K562 (cell line): ENCODE data around the gene TBC1D5. TPM values are rescaled to one million over a fixed set of nuclear protein-coding genes. Genes with fewer than 3 reads are reported as not detected.

Experiments
- ATAC-seq: fragments of 200-7000 bp; cut with Tn5 transposase; 3 replicates; pipeline ENCODE4 v1.9.1; 2020; ENCODE audit warnings: moderate library complexity
- BruUV-seq: library from RNA; stranded (reverse); fragments of 400-500 nt; replicated peaks from 2 replicates; lab custom pipeline; 2021; lab: Mats Ljungman, UMichigan
- CTCF ChIA-PET: fragments of 300-600 bp; formaldehyde crosslinking; extraction: SDS; loops from one replicate; lab custom pipeline; 2021; ENCODE audit warnings: low intra/inter-chr PET ratio; lab: Yijun Ruan, JAX
- POLR2A ChIA-PET: fragments of 300-600, 350-650 bp; sonication (Branson Sonifier 250); formaldehyde crosslinking; extraction: SDS; loops from one replicate; lab custom pipeline; 2021; ENCODE audit warnings: antibody characterized with exemption, inconsistent platforms; lab: Yijun Ruan, JAX
- DNase-seq, 4 experiments: peaks; one replicate each; pipeline versions ENCODE4 v3.0.0 to v3.0.0-alpha.2; 2011 to 2018; ENCODE audit warnings: low spot score in 3 of 4, mixed read lengths in 3 of 4; ENCODE audit errors: extremely low read depth in 1 of 4
- FAIRE-seq: peaks from 2 replicates; lab custom pipeline; 2011; peaks lifted over from hg19 to GRCh38; lab: Jason Lieb, UNC
- H2AFZ ChIP-seq: 2 replicates; pipeline ENCODE4 v1.6.0; 2011; ENCODE audit warnings: low read depth, low read length, control low read depth, inconsistent platforms
- H3K27ac ChIP-seq: fragments of 200-600 bp; 3 replicates; pipeline ENCODE4 v1.8.0; 2011; ENCODE audit warnings: low read depth, mild to moderate bottlenecking, control low read depth, inconsistent platforms, low read length, moderate library complexity, mixed read lengths; ENCODE audit errors: extremely low read depth
- H3K27me3 ChIP-seq, 2 experiments: fragments of 300-600 bp in 1 of 2; 2 replicates in 1 of 2; 3 replicates in 1 of 2; pipeline versions ENCODE4 v1.6.0 to v1.8.0; 2011; ENCODE audit warnings: inconsistent platforms in 2 of 2, low read length in 2 of 2, mild to moderate bottlenecking in 1 of 2, mixed read lengths in 1 of 2, moderate library complexity in 1 of 2; ENCODE audit not compliant: control insufficient read depth in 2 of 2, insufficient read depth in 2 of 2
- H3K36me3 ChIP-seq: fragments of 300-600 bp; 3 replicates; pipeline ENCODE4 v1.8.0; 2011; ENCODE audit warnings: mild to moderate bottlenecking, low read length, inconsistent platforms; ENCODE audit not compliant: control insufficient read depth, insufficient read depth
- H3K4me1 ChIP-seq, 2 experiments: fragments of 200-600 bp in 1 of 2; replicated peaks in 1 of 2; 2 replicates in 1 of 2; 3 replicates in 1 of 2; pipeline versions ENCODE4 v1.5.1 to v1.8.0; 2011; ENCODE audit warnings: inconsistent platforms in 2 of 2, low read length in 2 of 2, mild to moderate bottlenecking in 1 of 2, mixed read lengths in 1 of 2, moderate library complexity in 1 of 2; ENCODE audit not compliant: control insufficient read depth in 2 of 2, insufficient read depth in 2 of 2
- H3K4me2 ChIP-seq: 2 replicates; pipeline ENCODE4 v1.6.1; 2011; ENCODE audit warnings: low read length, control low read depth, inconsistent platforms, mixed read lengths; ENCODE audit not compliant: insufficient read depth
- H3K4me3 ChIP-seq: fragments of 200-600 bp; sonication (generic), shearing (Covaris generic); 2 replicates; pipeline ENCODE4 v1.5.1; 2016; ENCODE audit warnings: control low read depth, inconsistent platforms
- H3K79me2 ChIP-seq: fragments of 200-600 bp; 3 replicates; pipeline ENCODE4 v1.8.0; 2011; ENCODE audit warnings: low read length, inconsistent platforms; ENCODE audit not compliant: control insufficient read depth, insufficient read depth
- H3K9ac ChIP-seq, 2 experiments: 2 replicates each; pipeline versions ENCODE4 v1.6.0 to v1.6.1; 2011; ENCODE audit warnings: low read depth in 2 of 2, low read length in 2 of 2, control low read depth in 1 of 2, inconsistent platforms in 1 of 2, mild to moderate bottlenecking in 1 of 2, mixed read lengths in 1 of 2; ENCODE audit not compliant: insufficient read depth in 1 of 2
- H3K9me1 ChIP-seq: one replicate; pipeline ENCODE4 v1.6.0; 2011; ENCODE audit warnings: inconsistent platforms, mild to moderate bottlenecking, low read length, moderate library complexity; ENCODE audit not compliant: control insufficient read depth, insufficient read depth
- H3K9me3 ChIP-seq: replicated peaks from 2 replicates; pipeline ENCODE4 v1.5.1; 2011; ENCODE audit warnings: low read depth, low read length, inconsistent platforms; ENCODE audit not compliant: control insufficient read depth, insufficient read depth
- H4K20me1 ChIP-seq: replicated peaks from 2 replicates; pipeline ENCODE4 v1.6.1; 2011; ENCODE audit warnings: low read length, inconsistent platforms, mixed read lengths; ENCODE audit not compliant: control insufficient read depth, insufficient read depth
- ADNP ChIP-seq: fragments of 200-800 bp; sonication (Bioruptor generic); IDR thresholded peaks from 2 replicates; pipeline ENCODE4 v1.6.1; 2016; ENCODE audit warnings: missing genetic modification characterization, missing compliant biosample characterization
- ATF6 ChIP-seq: sonication (generic); formaldehyde crosslinking; IDR thresholded peaks from 2 replicates; pipeline ENCODE4 v1.4.0; 2020; ENCODE audit warnings: mild to moderate bottlenecking, missing genetic modification reagents
- BRD4 ChIP-seq: fragments of 200-600 bp; sonication (generic); IDR thresholded peaks from 2 replicates; pipeline ENCODE4 v1.6.1; 2017; ENCODE audit warnings: inconsistent platforms
- DPF2 ChIP-seq: fragments of 450-650 bp; IDR thresholded peaks from 2 replicates; pipeline ENCODE4 v1.6.1; 2016
- E2F3 ChIP-seq: fragments of 250-450 bp; sonication (Bioruptor Pico); IDR thresholded peaks from 2 replicates; pipeline ENCODE4 v1.4.0; 2020; ENCODE audit warnings: mild to moderate bottlenecking
- ESRRB ChIP-seq: fragments of 250-450 bp; sonication (Bioruptor Pico); IDR thresholded peaks from 2 replicates; pipeline ENCODE4 v1.5.0; 2020; ENCODE audit warnings: mild to moderate bottlenecking, moderate library complexity, borderline replicate concordance
- KDM5B ChIP-seq: fragments of 200-600 bp; sonication (generic); IDR thresholded peaks from 2 replicates; pipeline ENCODE4 v1.6.1; 2012; ENCODE audit warnings: low read depth, mild to moderate bottlenecking, moderate library complexity, low read length, control low read depth, inconsistent platforms; ENCODE audit not compliant: insufficient replicate concordance
- MYNN ChIP-seq, 2 experiments: sonication (generic); formaldehyde crosslinking in 1 of 2; IDR thresholded peaks; 2 replicates each; pipeline versions ENCODE4 v1.5.0 to v1.6.1; 2016 to 2020; ENCODE audit warnings: antibody characterized with exemption in 1 of 2, missing genetic modification reagents in 1 of 2
- ZBTB49 ChIP-seq: sonication (generic); formaldehyde crosslinking; IDR thresholded peaks from 2 replicates; pipeline ENCODE4 v1.8.0; 2022; ENCODE audit warnings: missing genetic modification reagents, mild to moderate bottlenecking, borderline replicate concordance
- ZNF146 ChIP-seq: IDR thresholded peaks from one replicate; pipeline ENCODE4 v1.6.1; 2018; ENCODE audit warnings: missing compliant biosample characterization; ENCODE audit not compliant: unreplicated experiment
- ZNF217 ChIP-seq: sonication (generic); formaldehyde crosslinking; IDR thresholded peaks from 2 replicates; pipeline ENCODE4 v1.8.0; 2022; ENCODE audit warnings: mild to moderate bottlenecking, missing genetic modification reagents
- ZNF224 ChIP-seq: sonication (generic); formaldehyde crosslinking; IDR thresholded peaks from 2 replicates; pipeline ENCODE4 v1.8.0; 2022; ENCODE audit warnings: mild to moderate bottlenecking, missing genetic modification reagents
- ZNF324 ChIP-seq: fragments of 250-450 bp; sonication (Bioruptor Pico); IDR thresholded peaks from 2 replicates; pipeline ENCODE4 v1.4.0; 2020; ENCODE audit warnings: mild to moderate bottlenecking
- ZNF57 ChIP-seq: fragments of 450-650 bp; formaldehyde crosslinking; IDR thresholded peaks from 2 replicates; pipeline ENCODE4 v1.4.0; 2020; ENCODE audit warnings: mild to moderate bottlenecking, moderate library complexity
- ZNF77 ChIP-seq: fragments of 250-450 bp; sonication (Bioruptor Pico); IDR thresholded peaks from 2 replicates; pipeline ENCODE4 v1.5.0; 2020
- WGBS: fragments of 100-300 bp; shearing (Covaris generic); methylation state at CpG from one replicate; pipeline ENCODE4 v1.1.6; 2016; ENCODE audit warnings: low coverage, mixed read lengths; ENCODE audit not compliant: insufficient coverage; ENCODE audit errors: missing lambda C conversion rate; 5-methylcytosine and 5-hydroxymethylcytosine counted together
- in situ Hi-C: fragments of 300-500 bp; cut with MboI; formaldehyde crosslinking; loops from 4 replicates; pipeline ENCODE4 v1.15.0; 2018; ENCODE audit warnings: inconsistent platforms, mixed read lengths
- intact Hi-C: fragments of 100-400 bp; cut with micrococcal nuclease; formaldehyde crosslinking; loops from 2 replicates; pipeline ENCODE4 v1.14.2; 2022
- polyA plus RNA-seq, 8 experiments: library from polyadenylated mRNA; depleted of rRNA in 4 of 8; stranded (reverse) in 5 of 8; unstranded in 3 of 8; fragments of >200 nt; fragmentation: Nextera tagmentation in 2 of 8; fragmentation: Illumina TruSeq in 1 of 8; extraction: Ambion mirVana in 2 of 8; extraction: Trizol in 1 of 8; gene quantifications; 2 replicates each; pipeline versions ENCODE4 v1.2.1 to v1.2.3, GENCODE V29; 2011 to 2014; ENCODE audit warnings: inconsistent platforms in 1 of 8, missing spikeins in 1 of 8
- total RNA-seq, 7 experiments: library from RNA; depleted of rRNA in 6 of 7; stranded (reverse); fragments of >200 nt in 6 of 7; fragmentation: Illumina TruSeq in 2 of 7; extraction: Trizol in 2 of 7; gene quantifications; 2 replicates each; pipeline versions ENCODE4 v1.2.1 to v1.2.3, GENCODE V29; 2011 to 2021; ENCODE audit warnings: low replicate concordance in 1 of 7
- TF ChIP-seq, protein P1 (sequence below): fragments of 250-450 bp; sonication (Bioruptor Pico); IDR thresholded peaks from 2 replicates; pipeline ENCODE4 v1.4.0; 2020; ENCODE audit warnings: mild to moderate bottlenecking

The TBC1D5 gene
- total and polyA plus RNA-seq, 9 of the 15 experiments (the other 6 are each of a cell fraction or from before 2014, with no cell fraction given) = 2.9 to 38.1 (median 25.6) TPM

DNA sequence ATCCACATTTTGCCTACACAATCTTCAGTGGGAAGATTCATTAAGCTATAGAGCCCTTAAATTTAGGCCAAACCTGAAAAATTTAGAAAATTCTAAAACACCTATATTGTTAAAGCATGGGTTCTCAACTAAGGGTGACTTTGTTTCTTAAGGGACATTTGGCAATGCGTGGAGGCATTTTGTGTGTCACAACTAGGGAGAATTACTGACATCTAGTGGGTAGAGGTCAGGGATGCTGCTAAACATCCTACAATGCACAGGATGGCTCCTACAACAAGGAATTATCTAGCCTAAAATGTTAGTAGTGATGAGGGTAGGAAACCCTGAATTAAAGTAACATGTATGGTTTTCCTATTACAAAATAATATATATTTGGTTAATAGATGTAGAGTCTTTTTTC is 55.8 kb downstream of the TBC1D5 start (continued):
- TF ChIP-seq ZBTB49 (CRISPR knock-in tag) (no peak), ZNF57 (CRISPR knock-in tag) (no peak), DPF2 (no peak)
- TF ChIP-seq, all 486 proteins: peak for 2

- 52% methylated on average over 4 of the region's 4 CpGs for WGBS
- intact Hi-C loops (loop anchor here (10.0 kb wide), 1 partner anchor 429 kb away; no protein-coding TSS in a partner anchor), in situ Hi-C loops (no loop called here)
- DNase-seq (no peak), FAIRE-seq (no peak), ATAC-seq (no peak)
- no peak overlapping the region for H3K9ac ChIP-seq
- H3K9me3 ChIP-seq = no peaks in the 10 kb centered on the region
- H2AFZ ChIP-seq = no peak overlapping the region
- no peaks in the 10 kb centered on the region for H4K20me1 ChIP-seq
- POLR2A ChIA-PET = no interaction called here
- H3K79me2 ChIP-seq = peaks cover 4% of the 10 kb centered on the region; the same call in 1 of the 3 replicates
- H3K4me3 ChIP-seq = no peak overlapping the region
- no peaks in the 10 kb centered on the region for H3K27me3 ChIP-seq
- no peak overlapping the region for H3K4me2 ChIP-seq
- no TSS peak for BruUV-seq
- CTCF ChIA-PET = no interaction called here
- no peaks in the 10 kb centered on the region for H3K36me3 ChIP-seq
- no peak overlapping the region for H3K27ac ChIP-seq
- H3K9me1 ChIP-seq = no peaks in the 10 kb centered on the region
- H3K4me1 ChIP-seq = no peaks in the 10 kb centered on the region
- TF ChIP-seq MYNN (IDR thresholded peaks at IDR 0.05) = no peak
- TF ChIP-seq MYNN (CRISPR knock-in tag; IDR thresholded peaks at IDR 0.05) = no peak
- no peak for TF ChIP-seq ADNP (tag)
- TF ChIP-seq ATF6 = no peak
- TF ChIP-seq ZNF224 (CRISPR knock-in tag) = no peak
- no peak for TF ChIP-seq E2F3
- TF ChIP-seq ZNF146 (CRISPR knock-in tag) = no peak
- TF ChIP-seq KDM5B = no peak
- TF ChIP-seq BRD4 = no peak
- TF ChIP-seq ZNF77 (CRISPR knock-in tag) = no peak
- TF ChIP-seq, protein P1, sequence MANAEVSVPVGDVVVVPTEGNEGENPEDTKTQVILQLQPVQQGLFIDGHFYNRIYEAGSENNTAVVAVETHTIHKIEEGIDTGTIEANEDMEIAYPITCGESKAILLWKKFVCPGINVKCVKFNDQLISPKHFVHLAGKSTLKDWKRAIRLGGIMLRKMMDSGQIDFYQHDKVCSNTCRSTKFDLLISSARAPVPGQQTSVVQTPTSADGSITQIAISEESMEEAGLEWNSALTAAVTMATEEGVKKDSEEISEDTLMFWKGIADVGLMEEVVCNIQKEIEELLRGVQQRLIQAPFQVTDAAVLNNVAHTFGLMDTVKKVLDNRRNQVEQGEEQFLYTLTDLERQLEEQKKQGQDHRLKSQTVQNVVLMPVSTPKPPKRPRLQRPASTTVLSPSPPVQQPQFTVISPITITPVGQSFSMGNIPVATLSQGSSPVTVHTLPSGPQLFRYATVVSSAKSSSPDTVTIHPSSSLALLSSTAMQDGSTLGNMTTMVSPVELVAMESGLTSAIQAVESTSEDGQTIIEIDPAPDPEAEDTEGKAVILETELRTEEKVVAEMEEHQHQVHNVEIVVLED (CRISPR knock-in tag) = no peak
- no peak for TF ChIP-seq ZNF217 (CRISPR knock-in tag)
- no peak for TF ChIP-seq ZNF324
- TF ChIP-seq ESRRB (CRISPR knock-in tag) = no peak
Observed at GRCh38 chr3:17683542-17684207, 58.8 kb downstream of the TBC1D5 start.
